IMR-90 (cell line): ENCODE results near the gene AGAP2. TPM values are rescaled to one million over a fixed set of nuclear protein-coding genes. Genes with fewer than 3 reads are reported as not detected.

Experiments
- ATAC-seq: fragments of 200-7000 bp; cut with Tn5 transposase; 2 replicates; pipeline ENCODE4 v1.9.1; 2020; ENCODE audit warnings: low read depth, mild to moderate bottlenecking, moderate library complexity
- BruUV-seq: library from RNA; stranded (reverse); fragments of 400-500 nt; replicated peaks from 2 replicates; lab custom pipeline; 2021; lab: Mats Ljungman, UMichigan
- CTCF ChIA-PET: fragments of 300-600 bp; formaldehyde crosslinking; extraction: SDS; loops from one replicate; lab custom pipeline; 2021; ENCODE audit warnings: antibody characterized with exemption; lab: Yijun Ruan, JAX
- POLR2A ChIA-PET: fragments of 300-600 bp; sonication (Branson Sonifier 250); formaldehyde crosslinking; loops from one replicate; lab custom pipeline; 2022; ENCODE audit warnings: antibody characterized with exemption; ENCODE audit not compliant: unreplicated experiment; lab: Charles Lee
- DNase-seq: peaks from one replicate; pipeline ENCODE4 v3.0.0; 2013
- H2AFZ ChIP-seq: replicated peaks from 2 replicates; pipeline ENCODE3; 2013; ENCODE audit warnings: low read length, mild to moderate bottlenecking; ENCODE audit not compliant: poor library complexity
- H2AK5ac ChIP-seq: 2 replicates; pipeline ENCODE4 v1.6.1; 2013; ENCODE audit warnings: low read depth, low read length, inconsistent platforms
- H2AK9ac ChIP-seq: replicated peaks from 2 replicates; pipeline ENCODE3; 2013; ENCODE audit warnings: mild to moderate bottlenecking, low read depth, low read length, moderate library complexity; ENCODE audit not compliant: poor library complexity
- H2BK120ac ChIP-seq: 2 replicates; pipeline ENCODE4 v1.6.1; 2013; ENCODE audit warnings: low read depth, low read length, inconsistent platforms
- H2BK15ac ChIP-seq: 3 replicates; pipeline ENCODE4 v1.6.1; 2013; ENCODE audit warnings: low read depth, low read length, inconsistent platforms
- H2BK20ac ChIP-seq: 2 replicates; pipeline ENCODE4 v1.6.1; 2013; ENCODE audit warnings: low read depth, mild to moderate bottlenecking, inconsistent platforms, low read length, moderate library complexity
- H2BK5ac ChIP-seq: 2 replicates; pipeline ENCODE4 v1.6.1; 2013; ENCODE audit warnings: mild to moderate bottlenecking, low read depth, low read length, inconsistent platforms; ENCODE audit not compliant: poor library complexity, severe bottlenecking
- H3K14ac ChIP-seq: replicated peaks from 2 replicates; pipeline ENCODE4 v1.6.1; 2013; ENCODE audit warnings: low read depth, low read length, inconsistent platforms
- H3K18ac ChIP-seq: 2 replicates; pipeline ENCODE4 v1.6.1; 2013; ENCODE audit warnings: low read depth, low read length, control low read depth
- H3K23ac ChIP-seq: 2 replicates; pipeline ENCODE4 v1.6.1; 2013; ENCODE audit warnings: low read depth, low read length, inconsistent platforms
- H3K27ac ChIP-seq: 2 replicates; pipeline ENCODE4 v1.5.1; 2013; ENCODE audit warnings: mild to moderate bottlenecking, control low read depth, low read length; ENCODE audit not compliant: insufficient read depth
- H3K27me3 ChIP-seq: 2 replicates; pipeline ENCODE4 v1.6.1; 2013; ENCODE audit warnings: low read length; ENCODE audit not compliant: control insufficient read depth, insufficient read depth
- H3K36me3 ChIP-seq: 2 replicates; pipeline ENCODE4 v1.6.1; 2013; ENCODE audit warnings: low read length, mixed read lengths; ENCODE audit not compliant: control insufficient read depth, insufficient read depth
- H3K4ac ChIP-seq: 2 replicates; pipeline ENCODE4 v1.6.1; 2013; ENCODE audit warnings: low read depth, low read length, inconsistent platforms
- H3K4me1 ChIP-seq: 2 replicates; pipeline ENCODE4 v1.6.1; 2013; ENCODE audit warnings: low read length, mixed read lengths; ENCODE audit not compliant: control insufficient read depth, insufficient read depth
- H3K4me2 ChIP-seq: 2 replicates; pipeline ENCODE4 v1.6.1; 2013; ENCODE audit warnings: low read depth, mild to moderate bottlenecking, control low read depth, low read length, moderate library complexity
- H3K4me3 ChIP-seq: 2 replicates; pipeline ENCODE4 v1.5.1; 2013; ENCODE audit warnings: low read depth, mild to moderate bottlenecking, control low read depth, low read length, moderate library complexity; ENCODE audit not compliant: insufficient read depth
- H3K56ac ChIP-seq: 2 replicates; pipeline ENCODE4 v1.6.1; 2013; ENCODE audit warnings: low read length, inconsistent platforms; ENCODE audit not compliant: insufficient read depth; ENCODE audit errors: extremely low read depth
- H3K79me1 ChIP-seq, 2 experiments: 2 replicates each; pipeline ENCODE4 v1.6.1; 2013; ENCODE audit warnings: low read length in 2 of 2, inconsistent platforms in 1 of 2, low read depth in 1 of 2
- H3K9ac ChIP-seq: 2 replicates; pipeline ENCODE4 v1.6.1; 2013; ENCODE audit warnings: low read depth, low read length, control low read depth
- H3K9me1 ChIP-seq: 2 replicates; pipeline ENCODE4 v1.6.1; 2013; ENCODE audit warnings: low read length, inconsistent platforms; ENCODE audit not compliant: insufficient read depth
- H3K9me3 ChIP-seq: 2 replicates; pipeline ENCODE4 v1.6.1; 2013; ENCODE audit warnings: low read length; ENCODE audit not compliant: control insufficient read depth, insufficient read depth
- H4K20me1 ChIP-seq: 2 replicates; pipeline ENCODE4 v1.6.1; 2013; ENCODE audit warnings: low read length, inconsistent platforms; ENCODE audit not compliant: insufficient read depth
- H4K5ac ChIP-seq: 2 replicates; pipeline ENCODE4 v1.6.1; 2013; ENCODE audit warnings: mild to moderate bottlenecking, low read depth, low read length, control low read depth
- H4K8ac ChIP-seq, 2 experiments: 2 replicates each; pipeline ENCODE4 v1.6.1; 2013; ENCODE audit warnings: low read depth in 2 of 2, low read length in 2 of 2, control low read depth in 1 of 2, inconsistent platforms in 1 of 2
- H4K91ac ChIP-seq: 2 replicates; pipeline ENCODE4 v1.6.1; 2013; ENCODE audit warnings: low read depth, low read length, inconsistent platforms; ENCODE audit not compliant: insufficient read depth
- NFE2L2 ChIP-seq: fragments of 150-350 bp; IDR thresholded peaks from 2 replicates; pipeline ENCODE4 v1.6.1; 2016; ENCODE audit warnings: low read depth, mild to moderate bottlenecking, low read length
- WGBS, 2 experiments: methylation state at CpG; one replicate each; pipeline versions ENCODE4 v1.1.5 to v1.1.7; 2013; ENCODE audit warnings: missing lambda C conversion rate in 2 of 2; ENCODE audit not compliant: insufficient read length in 1 of 2; ENCODE audit errors: extremely low coverage in 2 of 2; 5-methylcytosine and 5-hydroxymethylcytosine counted together
- dilution Hi-C: fragments of 300-500 bp; cut with HindIII; formaldehyde crosslinking; loops from one replicate; pipeline ENCODE4 v1.14.3; 2018; ENCODE audit warnings: low sequenced_read_pairs; ENCODE audit not compliant: unreplicated experiment
- in situ Hi-C: fragments of 300-500 bp; cut with MboI; formaldehyde crosslinking; loops from 3 replicates; pipeline ENCODE4 v1.14.3; 2019; ENCODE audit warnings: low sequenced_read_pairs, inconsistent platforms, mixed read lengths
- intact Hi-C: fragments of 100-400 bp; cut with micrococcal nuclease; formaldehyde crosslinking; loops from 2 replicates; pipeline ENCODE4 v1.10.0; 2022
- polyA plus RNA-seq, 3 experiments: library from polyadenylated mRNA; depleted of rRNA; stranded (reverse); fragments of >200 nt; gene quantifications; 2 replicates each; pipeline ENCODE4 v1.2.3, GENCODE V29; 2012; ENCODE audit warnings: low replicate concordance in 1 of 3
- total RNA-seq: library from RNA; depleted of rRNA; stranded (reverse); fragments of >200 nt; gene quantifications from 2 replicates; pipeline ENCODE4 v1.2.3, GENCODE V29; 2012

The AGAP2 gene
- total and polyA plus RNA-seq, 2 of the 4 experiments (the other 2 are of a cell fraction), result 0.03 to 0.18 TPM

GRCh38 chr12:57762463-57762862 lies 23.9 kb upstream of the AGAP2 start:
- no CpG with 5 or more reads among the region's 2 CpGs for WGBS, 2 experiments
- ChIA-PET POLR2A (no interaction called here), CTCF (no interaction called here)
- Histone ChIP-seq H3K9me3 (peaks cover 2% of the 10 kb centered on the region; the same call in 1 of the 2 replicates), H3K56ac (no peak overlapping the region), H3K9me1 (0 out of 2 replicates have a peak, but pooled peaks cover 3% of the 10 kb centered on the region), H4K8ac (no peak overlapping the region), H2BK20ac (no peak overlapping the region), H3K36me3 (peaks cover 9% of the 10 kb centered on the region), H3K27me3 (peaks cover 43% of the 10 kb centered on the region), H4K5ac (no peak overlapping the region), H4K91ac (no peak overlapping the region), H2AK9ac (no peak overlapping the region), H3K4me1 (peaks cover 8% of the 10 kb centered on the region; the same call in 1 of the 2 replicates), H3K27ac (no peak overlapping the region), H3K79me1 (no peaks in the 10 kb centered on the region), H3K9ac (no peak overlapping the region), H3K4me2 (no peak overlapping the region), H3K23ac (no peak overlapping the region), H2BK120ac (no peak overlapping the region), H4K20me1 (no peaks in the 10 kb centered on the region), H3K4ac (no peak overlapping the region), H2BK15ac (no peak overlapping the region), H3K4me3 (no peak overlapping the region), H3K18ac (no peak overlapping the region), H3K14ac (no peak overlapping the region), H2AFZ (no peak overlapping the region), H2AK5ac (no peak overlapping the region), H2BK5ac (no peak overlapping the region)
- ATAC-seq, result no peak
- no TSS peak for BruUV-seq
- TF ChIP-seq NFE2L2, result no peak
- dilution Hi-C loops, result no loop called here
- in situ Hi-C loops, result no loop called here
- intact Hi-C loops, result no loop called here
- DNase-seq, result no peak
